Brain microvascular endothelial cell (primary cell): ENCODE data around the gene NDUFA12.

Experiments used
- DNase-seq: peaks from one replicate; pipeline ENCODE4 v3.0.0-alpha.2; 2020
- H3K27ac ChIP-seq: fragments of 250-450 bp; sonication (Bioruptor Pico); 2 replicates; pipeline ENCODE4 v1.5.1; 2020; ENCODE audit warnings: mild to moderate bottlenecking, moderate library complexity
- H3K27me3 ChIP-seq: fragments of 250-450 bp; sonication (Bioruptor Pico); replicated peaks from 2 replicates; pipeline ENCODE4 v1.5.1; 2020; ENCODE audit warnings: mild to moderate bottlenecking
- H3K36me3 ChIP-seq: fragments of 250-450 bp; sonication (Bioruptor Pico); replicated peaks from 2 replicates; pipeline ENCODE4 v1.5.1; 2020; ENCODE audit warnings: mild to moderate bottlenecking
- H3K4me3 ChIP-seq: 2 replicates; pipeline ENCODE4 v1.5.1; 2011; ENCODE audit warnings: low read depth, mild to moderate bottlenecking, control low read depth, low read length, moderate library complexity
- CTCF ChIP-seq: IDR thresholded peaks from 2 replicates; pipeline ENCODE4 v1.5.1; 2011; ENCODE audit warnings: low read depth, mild to moderate bottlenecking, moderate library complexity, low read length, control low read depth, inconsistent platforms; ENCODE audit errors: missing control alignments
- in situ Hi-C: cut with HindIII; loops from 2 replicates; pipeline ENCODE4 v1.10.0; 2017; ENCODE audit warnings: low sequenced_read_pairs, low pct_ligation_motif_present

The NDUFA12 gene

GRCh38 chr12:95003213-95003920 lies at the start of gene NDUFA12:
NDUFA12 (minus strand) TSS chr12:95003697; CDS start chr12:95003680, 17 bp downstream.
- H3K4me3 ChIP-seq: peak within 1 kb of the TSS; percentile 94
- no peak for TF ChIP-seq CTCF
- peak; percentile 96 for DNase-seq

GRCh38 chr12:95051241-95051640 lies 47.7 kb upstream of the NDUFA12 start:
- Histone ChIP-seq H3K4me3 (no peak overlapping the region), H3K27me3 (no peaks in the 10 kb centered on the region), H3K27ac (no peak overlapping the region), H3K36me3 (peaks cover 22% of the 10 kb centered on the region)
- in situ Hi-C loops: no loop called here
- TF ChIP-seq CTCF: no peak
- no peak for DNase-seq

More at GRCh38 chr12:95003213-95003920, at the start of gene NDUFA12:
- Histone ChIP-seq H3K27me3 (no peaks in the 10 kb centered on the region), H3K27ac (peak within 1 kb of the TSS; percentile 83), H3K36me3 (peaks cover 2% of the 10 kb centered on the region)
- in situ Hi-C loops: no loop called here

- peaks cover 7% of the 10 kb centered on the region for H3K36me3 ChIP-seq
- in situ Hi-C loops: no loop called here
These were observed 34.4 kb upstream of the NDUFA12 start for GRCh38 chr12:95037906-95038305.

GRCh38 chr12:95034750-95035149 lies 31.3 kb upstream of the NDUFA12 start:
- no peaks in the 10 kb centered on the region for H3K27me3 ChIP-seq
- in situ Hi-C loops: no loop called here
- H3K4me3 ChIP-seq: no peak overlapping the region
- TF ChIP-seq CTCF: no peak
- H3K27ac ChIP-seq: no peak overlapping the region
- H3K36me3 ChIP-seq: peaks cover under 1% of the 10 kb centered on the region
- DNase-seq: no peak

More at GRCh38 chr12:95037906-95038305, 34.4 kb upstream of the NDUFA12 start:
- Histone ChIP-seq H3K27me3 (no peaks in the 10 kb centered on the region), H3K27ac (no peak overlapping the region), H3K4me3 (no peak overlapping the region)
- no peak for DNase-seq
- no peak for TF ChIP-seq CTCF

- no peak for DNase-seq
- Histone ChIP-seq H3K27me3 (no peaks in the 10 kb centered on the region), H3K4me3 (no peak overlapping the region), H3K36me3 (peaks cover 2% of the 10 kb centered on the region), H3K27ac (no peak overlapping the region)
- TF ChIP-seq CTCF: no peak
- in situ Hi-C loops: no loop called here
These were observed 19.0 kb upstream of the NDUFA12 start for GRCh38 chr12:95022477-95022876.

GRCh38 chr12:95017482-95017881 lies 14.0 kb upstream of the NDUFA12 start:
- no peak overlapping the region for H3K4me3 ChIP-seq
- H3K36me3 ChIP-seq: no peaks in the 10 kb centered on the region
- no peak overlapping the region for H3K27ac ChIP-seq
- TF ChIP-seq CTCF: no peak
- DNase-seq: no peak
- in situ Hi-C loops: no loop called here
- no peaks in the 10 kb centered on the region for H3K27me3 ChIP-seq
